HG03565 (cell line): Measurements from ENCODE around the gene TADA2B.

ENCODE experiments used
- ATAC-seq: cut with Tn5 transposase; IDR thresholded peaks from one replicate; pipeline ENCODE4 v1.9.1; 2021; ENCODE audit warnings: mild to moderate bottlenecking, moderate library complexity; ENCODE audit not compliant: unreplicated experiment

Gene TADA2B

GRCh38 chr4:7034262-7035081 lies 8.7 kb upstream of the TADA2B start:
- no peak for ATAC-seq

- ATAC-seq: no peak
Observed at GRCh38 chr4:7037425-7037824, 5.7 kb upstream of the TADA2B start.

GRCh38 chr4:7040765-7041164 lies 2.4 kb upstream of the TADA2B start:
- no peak for ATAC-seq

GRCh38 chr4:7041246-7041645 lies 1.9 kb upstream of the TADA2B start:
- ATAC-seq: no peak

GRCh38 chr4:7041801-7042502 lies 1.2 kb upstream of the TADA2B start:
- ATAC-seq: no peak

- ATAC-seq: peak; percentile 73
Observed at GRCh38 chr4:7042503-7043283, 479 bp upstream of the TADA2B start.

- ATAC-seq: no peak
Observed at GRCh38 chr4:7044137-7044930, 1.2 kb downstream of the TADA2B start.

- ATAC-seq: no peak
Observed at GRCh38 chr4:7045553-7045952, 2.4 kb downstream of the TADA2B start.

GRCh38 chr4:7045961-7046921 lies 3.1 kb downstream of the TADA2B start:
- peak; percentile 22 for ATAC-seq

- no peak for ATAC-seq
Observed at GRCh38 chr4:7046971-7047370, 3.8 kb downstream of the TADA2B start.

- no peak for ATAC-seq
Observed at GRCh38 chr4:7048642-7049041, 5.5 kb downstream of the TADA2B start.

GRCh38 chr4:7049295-7049694 lies 6.1 kb downstream of the TADA2B start:
- no peak for ATAC-seq

GRCh38 chr4:7049739-7050138 lies 6.6 kb downstream of the TADA2B start:
- no peak for ATAC-seq

GRCh38 chr4:7050481-7051143 lies 7.4 kb downstream of the TADA2B start:
- no peak for ATAC-seq

- ATAC-seq: no peak
Observed at GRCh38 chr4:7051144-7051495, 7.9 kb downstream of the TADA2B start.

GRCh38 chr4:7051905-7052304 lies 8.7 kb downstream of the TADA2B start:
- no peak for ATAC-seq

GRCh38 chr4:7052313-7052712 lies 9.1 kb downstream of the TADA2B start:
- ATAC-seq: no peak

GRCh38 chr4:7052923-7053715 lies 9.9 kb downstream of the TADA2B start:
- no peak for ATAC-seq
